ENCODE results near the gene HID1.

The HID1 gene

DNA sequence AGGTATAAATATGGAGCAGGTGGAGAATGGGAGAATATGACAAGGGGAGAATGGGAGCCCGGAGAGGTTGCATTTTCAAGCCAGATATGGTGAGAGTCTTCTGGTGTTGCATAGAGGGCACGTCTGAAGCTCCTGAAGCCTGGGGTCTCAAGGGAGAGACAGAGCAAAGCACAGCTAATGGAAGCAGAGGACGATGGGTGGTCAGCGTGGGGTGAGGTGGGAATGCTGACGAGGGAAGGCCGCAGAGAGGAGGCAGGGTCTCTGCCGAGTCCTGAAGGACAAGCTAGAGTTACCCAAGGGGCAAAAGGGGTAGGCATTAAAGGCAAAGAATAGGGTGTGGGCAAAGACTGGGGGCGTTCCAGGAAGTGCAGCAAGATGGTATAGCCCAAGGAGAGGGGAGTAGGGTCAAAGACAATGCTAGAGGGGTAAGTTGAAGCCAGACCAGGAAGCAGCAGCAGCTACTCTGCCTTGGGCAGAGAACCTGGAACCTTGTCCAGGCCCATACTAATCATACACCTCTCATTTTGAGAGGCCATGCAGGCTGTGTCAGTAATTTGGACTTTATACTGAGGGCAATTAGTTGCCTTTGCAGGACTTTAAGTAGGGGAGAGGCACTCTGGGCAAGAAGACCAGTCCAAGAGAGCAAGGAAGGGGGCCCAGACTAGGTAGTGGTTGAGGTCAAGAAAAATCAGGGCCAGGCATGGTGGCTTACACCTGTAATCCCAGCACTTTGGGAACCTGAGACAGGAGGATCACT lies 34.2 kb downstream of the HID1 start:
- no peak for DNase-seq (ENCODE audit: low read depth)
- TF ChIP-seq CTCF (IDR thresholded peaks at IDR 0.05; ENCODE audit: insufficient read depth, low read depth, low read length, missing control alignments): no peak
- H3K4me3 ChIP-seq (ENCODE audit: low read depth, low read length): no peak overlapping the region

DNA sequence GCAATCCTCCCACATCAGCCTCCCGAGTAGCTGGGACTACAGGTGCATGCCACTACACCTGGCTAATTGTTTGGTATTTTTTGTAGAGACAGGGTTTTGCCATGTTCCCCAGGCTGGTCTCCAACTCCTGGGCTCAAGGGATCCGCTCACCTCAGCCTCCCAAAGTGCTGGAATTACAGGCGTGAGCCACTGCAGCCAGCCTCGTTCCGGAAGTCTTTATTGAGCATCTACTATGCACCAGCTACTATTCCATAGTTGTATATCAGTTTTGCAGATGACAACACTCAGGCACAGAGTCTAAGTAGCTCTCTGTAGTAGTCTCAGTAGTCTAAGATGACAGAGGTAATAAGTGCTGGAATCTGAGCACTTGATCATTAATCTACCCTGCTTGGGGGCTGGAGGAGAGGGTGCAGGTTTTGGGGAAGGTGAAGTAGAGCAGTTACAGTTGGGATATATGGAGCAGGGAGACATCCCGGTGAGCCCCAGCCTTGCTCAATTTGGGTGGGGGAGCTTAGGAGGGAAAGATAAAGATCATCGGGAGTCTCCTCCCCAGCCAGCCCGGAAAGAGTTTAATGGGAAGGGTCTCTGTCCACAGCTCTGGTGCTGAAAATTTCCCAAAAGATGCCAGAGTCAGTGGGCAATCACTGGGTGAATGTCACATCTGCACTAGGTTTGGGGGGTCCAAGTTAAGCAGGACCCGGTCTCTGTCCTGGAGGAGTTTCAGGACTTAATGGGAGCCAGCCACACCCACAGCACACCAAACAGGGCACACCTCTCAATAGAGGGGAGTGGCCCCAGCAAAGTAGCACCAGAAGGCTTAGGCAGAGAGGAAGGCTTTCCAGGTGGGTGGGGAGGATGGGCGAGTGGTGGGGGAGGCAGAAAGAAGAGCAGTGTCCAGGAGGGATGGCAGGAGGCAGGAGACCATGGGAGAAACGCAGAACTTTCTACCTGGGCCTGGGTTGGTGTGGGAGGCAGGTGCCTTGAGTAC lies 35.2 kb downstream of the HID1 start:
- no peak for DNase-seq (ENCODE audit: low read depth)
- TF ChIP-seq CTCF (IDR thresholded peaks at IDR 0.05; ENCODE audit: insufficient read depth, low read depth, low read length, missing control alignments): no peak
- H3K4me3 ChIP-seq (ENCODE audit: low read depth, low read length): no peak overlapping the region

GRCh38 chr17:74936470-74936799 lies 36.1 kb downstream of the HID1 start:
- H3K4me3 ChIP-seq (ENCODE audit: low read depth, low read length): no peak overlapping the region
- DNase-seq (ENCODE audit: low read depth): no peak
- no peak for TF ChIP-seq CTCF (IDR thresholded peaks at IDR 0.05; ENCODE audit: insufficient read depth, low read depth, low read length, missing control alignments)

DNA sequence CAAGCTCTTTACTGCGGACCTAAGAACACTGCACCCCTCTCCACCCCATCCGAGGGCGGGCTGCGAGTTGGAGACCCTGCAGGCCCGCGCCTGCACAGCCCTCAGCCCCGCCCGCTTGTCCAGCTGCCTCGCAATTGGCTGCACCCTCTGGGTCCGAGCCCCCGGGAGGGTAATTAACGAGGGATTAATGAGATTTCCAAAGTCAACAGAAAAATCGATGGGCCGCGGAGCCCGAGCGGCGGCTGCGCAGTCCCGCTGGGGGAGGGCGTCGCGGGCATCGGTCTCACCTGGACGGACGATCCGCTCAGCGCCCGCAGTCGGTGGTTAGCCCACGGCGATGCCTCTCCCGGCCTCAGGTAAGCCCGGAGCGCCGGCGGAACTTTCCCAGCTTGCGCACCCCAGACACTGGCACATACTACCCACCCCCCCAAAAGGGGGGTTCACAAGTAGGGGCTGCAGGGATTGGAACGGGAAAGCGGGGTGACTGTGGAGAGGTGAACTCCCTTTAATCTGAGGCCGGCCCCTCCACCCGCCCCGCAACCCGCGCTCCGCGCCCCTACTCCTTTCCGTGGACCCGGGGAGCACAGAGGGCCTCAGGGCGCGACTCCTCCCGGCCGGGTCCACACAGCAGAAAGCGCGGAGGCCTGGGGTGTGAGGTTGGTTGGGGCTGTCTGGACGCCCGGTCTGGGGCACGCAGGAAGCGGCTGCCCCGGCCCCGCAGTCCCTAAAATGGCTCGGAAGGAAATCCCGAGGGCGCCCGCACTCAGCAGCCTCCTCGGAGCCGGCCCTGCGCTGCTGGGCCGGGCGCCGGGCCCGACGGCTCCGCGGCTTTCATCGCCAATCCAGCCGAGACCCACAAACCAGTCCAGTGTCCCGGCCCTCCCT lies 36.7 kb downstream of the HID1 start, which contains the start of gene OTOP3:
TSS of gene OTOP3 (plus strand) at position 314 of the 885 bp plus-strand sequence. CDS start at position 338, 24 bp downstream.
- no peak for DNase-seq (ENCODE audit: low read depth)
- no peak within 1 kb of the TSS for H3K4me3 ChIP-seq (ENCODE audit: low read depth, low read length)
- TF ChIP-seq CTCF (IDR thresholded peaks at IDR 0.05; ENCODE audit: insufficient read depth, low read depth, low read length, missing control alignments): no peak

DNA sequence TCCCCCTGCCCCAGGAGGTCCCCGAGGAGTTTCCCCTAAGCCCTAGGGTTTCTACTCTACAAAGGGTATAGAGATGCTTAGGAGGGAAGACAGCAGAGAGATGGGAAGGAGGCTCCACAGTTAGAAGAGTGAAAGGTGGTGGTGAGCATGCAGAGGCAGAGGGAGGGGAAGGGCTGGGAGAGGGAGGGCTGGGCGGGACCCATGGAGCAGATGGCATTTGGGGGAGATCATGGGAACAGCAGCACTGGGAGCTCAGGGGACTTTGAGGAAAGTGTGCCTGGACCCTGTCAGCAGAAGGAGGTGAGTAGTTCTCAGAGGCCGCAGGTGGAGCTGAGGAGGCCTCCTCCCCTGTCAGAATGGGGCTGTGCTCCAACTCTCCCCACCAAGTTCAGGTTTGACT lies 37.5 kb downstream of the HID1 start:
- DNase-seq (ENCODE audit: low read depth): no peak
- H3K4me3 ChIP-seq (ENCODE audit: low read depth, low read length): no peak overlapping the region

More for the DNA sequence above, 37.5 kb downstream of the HID1 start:
- TF ChIP-seq CTCF (IDR thresholded peaks at IDR 0.05; ENCODE audit: insufficient read depth, low read depth, low read length, missing control alignments): no peak

Measured in GM12865 (cell line).